T47D (cell line): ENCODE measurements around the gene PLXDC2.

Experiments
- DNase-seq, 2 experiments: peaks; one replicate each; pipeline versions ENCODE4 v3.0.0 to v3.0.0-alpha.2; 2011 to 2012; ENCODE audit warnings: low read depth in 1 of 2, low spot score in 1 of 2
- JUND ChIP-seq: IDR thresholded peaks from 2 replicates; pipeline ENCODE4 v1.6.1; 2012; ENCODE audit warnings: low read depth
- in situ Hi-C: cut with HindIII; loops from 2 replicates; pipeline ENCODE4 v1.10.0; 2016; ENCODE audit warnings: low sequenced_read_pairs, low pct_unique_long_range_greater_than_20kb

Gene PLXDC2

DNA sequence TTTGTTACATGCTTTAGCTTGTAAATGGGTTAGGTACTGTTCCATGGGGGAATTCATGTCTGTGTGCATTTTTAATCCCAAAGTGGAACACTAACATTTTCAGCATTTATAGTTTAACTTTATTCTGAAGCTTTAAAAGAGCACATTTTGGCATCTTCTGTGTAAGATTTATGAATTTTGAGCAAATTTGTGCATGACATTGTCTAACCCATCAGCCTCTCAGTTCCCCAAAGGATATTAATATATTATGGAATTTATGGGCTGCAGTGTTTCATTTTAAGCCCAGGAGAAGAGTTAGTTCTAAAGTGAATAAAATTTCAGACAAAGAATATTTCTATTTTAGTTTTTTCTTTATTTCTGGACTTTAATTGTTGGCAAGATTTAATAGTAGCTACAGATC is 421.4 kb downstream of the PLXDC2 start:
- no peak for DNase-seq
- in situ Hi-C loops = no loop called here
- TF ChIP-seq JUND = no peak

DNA sequence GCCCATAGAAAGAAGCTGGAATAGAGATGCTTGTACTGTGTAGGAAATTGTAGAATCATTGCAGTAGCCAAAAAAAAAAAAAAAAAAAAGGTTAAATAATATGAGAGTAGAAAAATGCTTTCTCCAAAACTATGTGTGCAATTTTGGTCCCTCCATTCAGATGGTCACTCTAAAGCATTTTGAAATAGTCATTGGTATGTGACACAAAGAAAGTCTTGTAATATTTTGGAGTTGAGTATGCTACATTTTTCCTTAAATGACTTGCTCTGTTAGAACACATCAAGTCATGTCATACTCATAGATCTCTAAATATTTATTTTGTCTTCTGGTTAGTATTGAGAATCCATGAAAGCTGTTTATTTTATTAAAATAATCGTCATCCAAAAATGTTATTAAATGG is 424.4 kb downstream of the PLXDC2 start:
- TF ChIP-seq JUND = no peak
- no peak for DNase-seq
- in situ Hi-C loops = no loop called here

DNA sequence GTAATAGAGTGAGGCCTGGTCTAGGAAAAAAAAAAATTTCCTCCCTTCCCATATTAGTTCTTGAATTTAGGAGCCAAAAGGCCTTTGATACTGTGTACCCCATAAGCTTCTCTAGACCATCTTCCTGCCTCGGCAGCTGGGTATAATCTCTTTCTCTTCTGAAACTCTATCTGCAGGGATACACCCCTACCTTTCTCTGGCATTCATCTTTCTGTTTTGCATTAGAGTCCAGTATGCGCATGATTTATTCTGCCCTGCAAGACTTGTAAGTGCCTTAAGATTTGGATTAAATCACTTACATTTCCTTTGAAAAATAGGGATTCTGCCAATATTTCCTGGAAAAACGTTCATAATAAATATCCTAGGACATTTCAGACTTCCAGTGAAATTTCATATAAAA is 431.2 kb downstream of the PLXDC2 start:
- DNase-seq = no peak
- in situ Hi-C loops = no loop called here
- no peak for TF ChIP-seq JUND

DNA sequence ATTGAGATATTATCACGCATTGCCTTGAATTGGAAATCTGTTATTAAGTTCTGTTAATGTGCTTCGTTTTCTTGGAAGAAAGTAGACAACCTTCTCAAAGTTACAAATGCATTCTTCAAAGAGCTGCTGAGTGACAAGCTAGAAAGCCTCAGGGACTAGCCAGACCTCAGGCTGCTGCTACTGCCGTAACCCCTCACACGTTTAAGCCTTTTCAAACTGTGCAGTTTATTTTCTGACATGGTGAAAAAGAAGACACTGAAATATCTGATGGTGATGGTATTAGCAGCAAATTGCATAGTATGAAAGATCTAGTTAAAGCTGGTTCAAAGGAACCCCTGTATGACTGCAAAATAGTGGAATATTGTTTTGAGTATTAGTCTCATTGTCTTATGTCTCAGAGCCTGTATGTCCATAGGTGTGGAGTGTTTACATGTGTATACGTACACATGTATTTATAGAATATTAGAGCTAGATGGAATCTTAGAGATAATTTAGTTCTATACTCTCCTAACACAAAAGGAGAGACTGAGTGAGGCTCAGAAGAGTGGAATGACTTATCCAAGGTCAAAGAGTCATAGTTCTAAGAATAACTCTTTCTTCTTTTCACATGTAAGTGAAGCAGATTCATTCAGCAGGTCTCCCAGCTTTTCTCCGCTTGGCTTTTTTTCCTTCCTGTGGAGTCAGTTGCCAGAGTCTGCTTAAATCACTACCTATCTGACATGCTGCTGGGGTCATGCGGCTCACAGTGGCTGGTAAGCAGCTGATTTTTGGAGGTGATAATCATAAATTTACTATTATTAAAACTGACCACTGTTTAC is 431.9 kb downstream of the PLXDC2 start:
- in situ Hi-C loops = no loop called here
- no peak for TF ChIP-seq JUND
- no peak for DNase-seq

DNA sequence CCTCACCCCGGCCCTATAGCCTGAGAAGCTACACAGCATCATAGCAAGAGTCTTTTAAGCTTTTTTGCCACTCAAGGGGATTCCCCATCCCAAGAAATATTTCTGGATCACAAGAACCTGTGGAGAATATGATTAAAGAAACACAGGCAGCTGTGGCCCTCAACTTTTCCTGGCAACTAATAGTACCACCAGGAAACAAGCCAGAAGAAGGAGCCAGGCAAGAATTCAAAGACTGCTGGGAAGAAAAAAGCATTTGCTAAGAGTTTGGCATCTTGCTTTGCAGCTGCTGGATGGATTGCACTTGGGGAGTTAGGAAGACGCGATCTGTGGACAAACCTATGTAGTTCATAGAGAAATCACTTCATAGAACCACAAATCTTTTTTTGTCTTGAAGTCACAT is 437.8 kb downstream of the PLXDC2 start:
- in situ Hi-C loops = no loop called here
- no peak for TF ChIP-seq JUND
- no peak for DNase-seq

DNA sequence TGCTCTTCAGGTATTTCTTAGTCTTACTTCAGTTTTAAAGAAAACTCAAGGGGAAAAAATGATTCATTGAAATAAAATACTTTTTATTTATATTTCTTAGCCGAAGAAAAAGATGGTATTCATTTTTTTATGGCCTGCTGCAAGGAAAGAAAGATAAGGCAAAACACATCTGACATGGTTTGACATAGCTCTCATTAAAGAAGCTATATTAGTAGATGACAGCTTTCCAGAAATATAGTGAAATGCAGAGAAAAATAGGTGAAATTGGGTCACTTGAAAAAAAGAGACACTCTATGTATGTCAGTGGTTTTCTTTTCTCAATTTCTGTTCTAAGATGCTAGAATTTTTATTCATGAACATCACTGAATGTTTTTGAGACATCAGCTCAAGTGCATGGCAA is 438.3 kb downstream of the PLXDC2 start:
- no peak for TF ChIP-seq JUND
- DNase-seq = no peak
- in situ Hi-C loops = no loop called here

DNA sequence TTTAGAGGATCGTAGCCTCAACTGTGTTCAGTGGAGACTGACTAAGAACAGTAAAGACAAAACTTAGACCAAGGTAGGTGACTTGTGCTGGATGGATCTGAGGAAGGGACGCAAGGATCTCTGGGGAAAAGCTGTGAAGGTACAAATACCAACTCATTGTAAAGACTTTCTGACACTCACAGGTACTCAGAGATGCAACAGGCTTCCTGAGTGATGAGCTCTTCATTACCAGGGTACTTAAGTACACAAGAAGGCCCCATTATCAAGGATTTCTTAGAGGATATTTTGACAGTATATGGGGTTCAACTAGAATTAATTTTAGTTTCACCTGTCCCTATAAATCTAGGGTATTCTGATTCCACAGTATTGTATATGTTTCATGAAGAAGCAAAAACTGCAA is 440.7 kb downstream of the PLXDC2 start:
- in situ Hi-C loops = no loop called here
- DNase-seq = no peak
- TF ChIP-seq JUND = no peak

DNA sequence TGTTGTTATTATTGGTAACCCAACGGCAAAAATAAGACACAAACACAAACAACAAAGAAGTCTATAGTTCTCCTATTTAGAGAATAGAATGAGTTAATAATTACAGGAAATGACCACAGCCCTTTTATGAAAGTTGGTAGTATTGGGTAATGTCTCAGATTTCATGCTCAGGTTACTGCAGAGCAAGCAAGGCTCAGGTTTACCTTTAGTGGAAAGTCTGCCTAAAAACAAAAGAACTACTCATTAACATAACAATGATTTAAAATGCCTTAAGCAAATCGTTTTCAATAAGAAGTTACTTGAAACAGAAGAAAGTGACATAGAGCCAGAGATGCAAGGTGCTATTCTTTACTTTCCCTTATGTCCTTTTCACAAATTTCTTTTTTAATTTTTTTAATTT is 441.2 kb downstream of the PLXDC2 start:
- in situ Hi-C loops = no loop called here
- no peak for TF ChIP-seq JUND

DNA sequence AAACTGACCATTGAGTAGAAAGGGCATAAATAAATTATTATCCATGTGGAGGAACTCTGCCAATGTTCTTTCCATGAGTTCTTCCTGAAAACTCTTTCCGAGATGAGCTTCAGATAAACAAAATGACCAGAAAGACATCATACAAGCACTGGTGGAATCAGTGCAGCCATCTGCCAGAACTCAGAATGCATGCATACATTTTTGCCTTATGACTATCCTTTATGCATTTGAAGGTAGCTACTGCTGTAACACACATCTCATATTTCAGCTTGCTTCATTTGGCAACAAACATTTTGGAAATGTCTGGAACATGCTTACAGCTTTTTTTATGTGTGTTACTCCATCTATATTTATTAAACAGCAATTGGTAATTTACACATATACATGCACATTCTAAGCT is 448.9 kb downstream of the PLXDC2 start:
- no peak for TF ChIP-seq JUND
- DNase-seq = no peak
- in situ Hi-C loops = no loop called here

More for the DNA sequence above, 441.2 kb downstream of the PLXDC2 start:
- DNase-seq = no peak

DNA sequence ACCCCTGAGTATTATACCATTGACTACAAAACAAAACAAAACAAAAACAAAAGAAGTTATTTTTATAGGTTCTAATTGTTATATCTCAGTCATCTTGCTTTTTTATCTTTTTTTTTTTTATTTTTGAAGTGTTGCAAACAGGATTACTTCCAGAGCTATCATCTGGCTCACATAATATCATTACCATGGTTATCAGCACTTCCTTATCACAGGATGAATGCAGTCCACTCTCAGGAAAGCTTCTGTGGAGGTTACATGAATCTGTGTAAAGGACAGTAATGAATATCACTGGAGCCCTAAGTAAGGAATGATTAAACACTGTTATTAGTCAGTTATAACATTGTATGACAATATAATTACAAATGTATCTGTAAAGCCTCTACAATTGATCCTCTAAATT is 451.5 kb downstream of the PLXDC2 start:
- TF ChIP-seq JUND = no peak

DNA sequence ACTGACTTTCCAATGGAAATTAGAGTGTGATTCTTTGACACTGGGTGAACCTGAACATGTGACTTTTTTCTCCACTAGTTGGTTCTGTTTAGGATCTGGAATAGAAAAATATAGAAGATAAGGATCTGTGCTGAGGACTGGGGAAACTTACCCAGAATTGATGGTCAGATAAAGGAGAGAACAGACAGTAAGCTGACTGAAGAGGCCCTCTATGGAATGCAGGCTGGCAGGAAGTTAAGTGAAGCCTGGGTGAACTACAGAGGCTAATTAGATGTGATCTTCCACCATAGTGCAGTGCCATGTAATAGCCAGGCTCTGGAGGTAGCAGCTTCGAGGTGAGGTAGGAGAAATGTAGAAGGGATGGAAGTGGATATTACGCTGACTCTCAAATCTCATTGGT is 455.3 kb downstream of the PLXDC2 start:
- in situ Hi-C loops = no loop called here
- no peak for TF ChIP-seq JUND
- peak in 1 of 2 experiments; percentile 27 for DNase-seq

More for the DNA sequence above, 451.5 kb downstream of the PLXDC2 start:
- in situ Hi-C loops = no loop called here
- no peak for DNase-seq

DNA sequence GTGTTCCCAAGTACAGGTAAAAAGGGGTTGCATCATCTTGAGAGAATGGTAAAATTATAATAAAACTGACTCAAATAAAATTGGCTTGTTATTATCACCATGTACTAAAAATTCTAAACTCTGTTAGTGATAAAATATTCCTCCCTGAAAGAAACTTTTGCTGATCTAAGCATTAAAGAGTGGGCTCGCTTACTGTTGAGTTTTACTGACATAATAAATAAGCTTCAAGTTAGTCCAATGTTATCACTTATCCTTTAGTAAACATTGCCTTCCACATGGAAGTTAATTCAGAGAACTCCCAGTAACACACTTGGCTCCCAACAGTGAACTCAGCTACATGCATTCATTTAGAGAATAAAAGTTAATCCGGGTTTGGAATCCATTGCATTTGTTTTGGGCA is 456.4 kb downstream of the PLXDC2 start:
- in situ Hi-C loops = no loop called here
- no peak for TF ChIP-seq JUND
- DNase-seq = no peak

DNA sequence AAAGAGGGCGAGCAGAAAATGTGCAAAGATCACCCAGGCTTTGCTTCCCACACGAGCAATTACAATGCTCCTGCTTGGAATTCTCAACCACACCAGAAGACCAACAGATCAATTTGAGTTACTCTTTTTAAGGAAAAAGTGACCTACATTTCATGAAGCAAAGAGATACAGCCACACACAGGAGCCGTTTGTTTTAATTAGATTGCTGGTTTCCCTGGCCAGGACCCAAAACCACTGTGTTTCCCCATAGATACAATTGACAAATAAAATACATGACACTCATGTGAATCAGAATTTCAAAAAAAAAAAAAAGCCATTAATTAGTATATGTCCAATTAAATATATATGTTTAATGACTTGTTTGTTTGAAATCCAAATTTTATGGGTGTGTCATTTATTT is 458.3 kb downstream of the PLXDC2 start:
- TF ChIP-seq JUND = no peak
- DNase-seq = no peak
- in situ Hi-C loops = no loop called here
